NCI-H1417 treated with DMSO at 0.1 percent for 48 hours (cell line): ENCODE measurements around the gene FXYD6.

Experiments used
- DNase-seq: peaks from one replicate; lab custom pipeline; 2025; lab: John Stamatoyannopoulos, UW

Gene FXYD6

DNA sequence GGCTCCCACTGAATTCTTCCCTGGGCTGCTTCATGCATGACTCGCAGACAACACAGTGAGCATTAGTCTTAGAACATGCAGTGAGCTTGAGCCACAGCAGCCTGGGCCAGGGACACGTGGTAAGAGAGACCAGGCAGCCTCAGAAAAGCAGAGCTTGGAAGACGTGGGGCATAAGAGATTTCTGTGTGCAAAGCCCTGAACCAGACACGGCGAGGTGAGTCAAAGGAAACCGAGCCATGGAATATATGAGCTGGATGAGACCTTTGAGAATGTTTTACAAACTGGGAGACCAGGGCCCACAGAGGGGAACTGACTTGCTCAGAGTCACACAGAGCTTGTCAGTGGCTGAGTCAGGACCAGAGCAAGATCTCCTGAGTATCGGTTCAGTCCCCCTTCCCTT is 8.5 kb upstream of the FXYD6 start:
- no peak for DNase-seq

DNA sequence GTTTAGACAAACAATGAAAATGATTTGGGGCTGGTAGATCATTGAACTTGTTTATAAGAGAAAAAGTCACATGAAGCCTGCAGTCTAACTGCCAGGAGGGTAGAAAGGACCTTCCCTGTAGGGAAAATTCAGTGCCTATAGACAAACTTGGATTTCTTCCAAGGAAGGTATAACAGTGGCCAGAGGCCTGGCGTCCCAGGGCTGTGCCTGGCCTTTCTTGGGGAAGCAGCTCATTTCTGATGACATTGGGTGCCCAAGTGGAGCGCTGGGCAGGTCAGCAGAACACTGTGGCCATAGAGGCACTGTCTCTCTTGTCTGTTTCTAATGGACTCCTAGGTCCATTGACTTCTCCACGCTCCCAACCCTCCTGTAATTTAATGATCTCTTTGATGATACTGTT is 6.6 kb upstream of the FXYD6 start:
- DNase-seq: no peak

DNA sequence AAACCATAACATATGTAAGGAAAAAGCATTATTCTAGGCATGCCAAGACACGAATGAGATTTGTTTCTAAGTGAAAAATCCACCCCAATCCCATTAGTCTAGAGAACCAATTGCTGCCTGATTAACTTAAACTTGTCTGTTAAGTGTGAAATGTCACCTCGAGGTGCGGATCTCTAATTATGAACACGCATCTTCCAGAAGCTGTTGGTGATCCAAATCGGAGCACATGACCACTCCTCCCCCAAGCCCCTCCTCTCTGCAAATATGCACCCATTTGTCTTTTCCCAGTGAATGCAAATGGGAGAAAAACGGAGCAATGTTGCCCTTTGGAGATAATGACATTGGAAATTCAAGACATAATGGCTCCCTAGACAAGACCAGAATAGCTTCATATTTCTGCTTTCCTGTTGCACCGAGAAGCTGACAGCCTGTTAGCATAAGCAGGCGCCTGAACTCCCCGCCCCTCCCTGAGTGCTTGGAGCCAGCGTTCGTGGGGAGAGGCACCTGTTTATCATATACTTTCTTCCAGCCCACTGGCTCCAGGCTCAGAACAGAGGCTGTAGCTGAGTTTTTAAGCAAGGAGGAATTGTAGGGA is 6.0 kb upstream of the FXYD6 start:
- peak; percentile 35 for DNase-seq

DNA sequence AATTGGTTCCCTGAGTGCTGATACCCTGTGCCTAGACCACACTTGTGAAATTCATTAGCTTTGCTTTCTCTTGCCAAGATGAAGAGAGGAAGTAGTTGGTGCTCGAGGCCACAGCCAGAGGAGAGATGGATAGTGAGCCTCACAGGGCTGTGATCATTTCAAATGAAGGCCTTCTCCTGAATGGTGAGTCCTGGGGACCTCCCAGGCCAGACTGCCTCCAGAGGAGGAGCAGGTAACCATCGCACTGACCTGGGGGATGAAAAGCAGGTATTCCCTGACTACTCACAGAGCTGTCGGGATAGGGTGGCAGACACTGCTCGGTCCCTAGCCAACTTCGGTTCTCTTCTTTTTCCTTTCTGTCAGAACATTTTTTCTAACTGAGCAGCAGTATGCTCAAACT is 4.8 kb upstream of the FXYD6 start:
- DNase-seq: no peak

DNA sequence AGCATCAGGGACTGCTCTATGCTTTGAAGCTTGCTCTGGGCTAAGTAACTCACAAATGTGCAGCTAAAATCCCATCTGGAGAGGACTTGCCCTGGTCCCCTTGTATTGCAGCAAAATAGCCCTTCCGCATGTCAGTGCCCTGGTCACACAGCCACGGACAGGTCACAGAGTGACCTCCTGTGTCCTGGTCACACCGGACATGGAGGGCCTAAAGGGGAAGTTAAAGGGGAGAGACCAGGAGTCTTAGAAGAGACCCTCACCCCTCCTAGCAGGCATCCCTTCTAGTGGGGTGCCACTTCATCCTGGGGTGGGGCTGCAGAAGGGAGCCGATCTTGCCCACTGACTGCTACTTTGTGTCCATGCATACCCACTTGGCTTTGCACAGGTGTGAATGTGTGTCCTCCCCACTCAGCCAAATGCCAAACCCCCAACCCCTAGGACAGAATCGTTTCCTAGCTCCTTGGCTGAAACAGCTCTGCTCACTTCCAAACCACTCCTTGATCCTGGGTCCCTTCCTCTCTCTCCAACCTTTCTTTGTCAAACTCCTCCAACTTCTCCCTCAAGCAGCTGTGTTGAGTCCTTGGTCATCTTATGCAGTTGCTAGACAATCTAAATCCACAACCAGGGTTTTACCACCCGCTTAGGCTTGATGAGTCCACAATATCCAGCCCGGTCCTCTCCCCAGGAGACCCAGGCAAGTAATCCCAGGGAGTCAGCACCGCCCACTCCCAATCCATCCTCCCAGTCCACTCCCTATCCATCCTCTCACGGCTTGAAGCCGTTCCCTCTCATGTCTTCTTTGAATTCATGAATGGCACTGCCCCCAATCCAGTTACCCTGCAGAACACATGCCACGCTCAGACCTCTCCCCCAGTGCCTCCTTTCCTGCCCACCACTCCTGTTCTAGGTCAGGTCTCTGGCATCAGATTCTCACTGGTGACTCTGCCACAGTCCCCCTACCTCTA is 3.3 kb upstream of the FXYD6 start:
- no peak for DNase-seq

DNA sequence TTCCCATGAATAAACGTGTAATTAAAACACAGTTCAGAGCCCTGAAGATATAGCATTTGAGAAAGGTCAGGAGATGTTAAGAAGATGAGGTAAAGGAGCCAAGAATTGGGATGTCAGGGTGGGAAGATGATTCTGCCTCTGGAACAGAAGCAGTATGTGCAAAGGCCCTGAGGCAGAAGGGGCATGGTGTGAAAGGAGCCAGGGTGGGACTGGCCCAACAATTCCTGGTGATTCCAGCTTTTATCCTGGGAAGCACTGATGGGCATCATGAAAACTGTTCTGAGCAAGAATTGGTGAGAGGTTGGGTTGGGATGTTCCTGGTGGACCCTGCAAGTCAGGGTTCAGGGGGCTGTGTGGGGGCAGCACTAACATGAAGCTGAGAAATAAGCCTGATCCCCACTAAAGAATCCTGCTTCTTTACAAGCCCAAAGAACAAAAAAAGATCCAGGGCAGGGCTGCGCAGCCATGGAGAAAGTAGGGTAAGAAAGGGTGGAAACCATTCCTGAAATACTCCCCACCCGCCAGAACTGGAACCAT is 2.5 kb upstream of the FXYD6 start:
- DNase-seq: no peak

DNA sequence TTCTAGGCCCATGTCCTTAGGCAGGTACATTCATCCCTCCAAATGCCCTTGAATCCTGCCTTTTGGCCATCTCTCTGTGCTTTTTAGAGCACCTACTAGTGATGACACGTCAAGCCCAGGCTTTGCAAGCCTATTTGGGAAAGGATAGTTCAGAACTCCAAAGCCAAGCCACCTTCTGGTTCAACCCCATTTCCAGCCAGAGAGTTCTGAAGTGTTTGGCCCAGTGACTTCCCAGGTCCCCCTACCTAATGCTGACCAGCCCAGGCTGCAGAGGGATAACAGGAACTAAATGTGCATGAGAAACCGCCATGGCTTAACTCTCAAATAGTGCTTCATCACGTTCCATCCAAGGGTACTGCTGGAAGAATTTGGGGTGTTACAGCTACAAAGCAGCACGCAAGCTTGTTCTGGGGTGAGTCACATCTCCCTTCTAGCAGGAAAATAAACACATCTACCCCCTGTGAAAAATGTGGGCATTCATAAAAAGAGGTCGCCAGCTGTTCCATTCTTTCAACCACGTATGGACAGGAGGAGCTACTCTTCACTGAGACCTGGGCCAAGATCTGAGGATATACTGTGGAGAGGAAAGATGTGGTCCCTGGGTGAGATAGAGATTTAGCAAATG is 2.0 kb upstream of the FXYD6 start:
- DNase-seq: no peak

DNA sequence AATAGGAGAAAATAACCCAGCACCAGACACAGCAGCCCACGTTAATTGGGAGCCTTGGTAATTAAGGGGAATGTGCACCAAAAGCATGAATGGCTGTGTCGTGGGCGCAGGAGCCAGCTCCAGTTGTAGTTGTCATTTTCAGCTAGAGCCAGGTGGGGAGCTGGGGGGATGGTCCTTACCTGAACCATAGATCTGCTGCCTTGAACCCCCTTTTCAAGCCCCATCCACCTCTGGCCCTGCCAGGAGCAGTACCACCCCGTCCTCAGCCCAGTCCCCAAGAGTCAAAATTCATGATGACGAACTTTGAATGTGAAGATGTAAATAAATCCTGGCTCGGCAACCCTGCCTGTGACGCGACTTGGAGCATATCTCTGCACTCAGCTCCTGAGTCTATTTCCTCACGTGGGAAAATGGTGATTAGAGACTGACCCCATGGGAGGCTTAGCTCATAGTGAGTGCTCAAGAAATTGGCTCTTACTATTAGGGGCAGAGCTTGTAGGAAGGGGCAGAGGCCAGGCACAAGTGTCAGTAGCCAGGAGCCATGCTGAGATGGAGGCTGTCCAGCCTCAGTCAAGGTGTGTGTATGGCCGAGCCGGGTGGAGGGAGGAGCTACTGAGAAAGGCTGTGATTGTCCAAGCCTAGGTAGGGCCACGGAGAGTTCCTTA is 794 bp upstream of the FXYD6 start:
- DNase-seq: no peak

DNA sequence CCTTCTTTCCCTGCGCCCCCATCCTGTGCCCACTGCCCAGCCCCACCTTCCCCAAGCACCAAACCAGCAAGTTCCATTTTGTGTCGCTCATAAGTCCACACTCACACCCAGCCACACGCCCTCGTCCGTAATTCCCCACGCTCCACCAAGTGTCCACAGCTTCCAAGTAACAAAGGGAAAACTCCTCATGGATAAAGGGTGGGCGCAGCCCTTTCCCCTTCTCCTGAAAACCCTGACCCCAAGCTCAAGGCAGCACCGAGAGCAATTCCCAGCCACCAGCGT is 458 bp downstream of the FXYD6 start:
- no peak for DNase-seq

DNA sequence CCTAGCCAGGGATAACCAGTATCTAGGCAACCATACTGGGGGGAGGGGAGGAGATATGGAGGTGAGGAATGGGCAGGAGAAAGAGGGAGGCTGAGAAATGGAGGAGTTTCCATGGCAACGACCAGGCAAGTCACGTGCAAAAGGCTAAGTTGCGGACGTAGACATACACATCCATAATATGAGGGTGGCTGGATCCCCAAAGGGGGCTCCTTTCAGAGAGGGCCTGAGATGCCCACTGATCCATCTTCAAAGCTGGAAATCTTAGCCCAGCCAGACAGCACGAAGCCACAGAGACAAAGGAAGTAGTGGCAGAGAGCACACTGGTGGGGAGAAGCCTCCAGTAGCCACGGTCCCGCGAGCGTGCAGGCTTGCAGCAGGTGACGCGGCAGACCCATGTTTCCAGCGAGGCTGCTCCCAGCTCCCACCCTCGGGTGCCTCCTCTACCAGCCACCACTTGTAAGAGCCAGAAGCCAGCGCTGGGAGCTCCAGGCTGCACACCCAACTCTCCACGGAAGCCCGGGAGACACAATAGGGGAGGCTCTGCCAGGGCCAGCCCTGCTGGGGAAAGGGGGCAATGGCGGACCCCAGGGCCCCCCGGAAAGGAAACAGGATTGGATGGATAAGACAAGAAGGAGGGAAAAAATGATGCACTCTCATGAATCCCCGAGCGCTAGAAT is 938 bp downstream of the FXYD6 start:
- DNase-seq: peak; percentile 57

DNA sequence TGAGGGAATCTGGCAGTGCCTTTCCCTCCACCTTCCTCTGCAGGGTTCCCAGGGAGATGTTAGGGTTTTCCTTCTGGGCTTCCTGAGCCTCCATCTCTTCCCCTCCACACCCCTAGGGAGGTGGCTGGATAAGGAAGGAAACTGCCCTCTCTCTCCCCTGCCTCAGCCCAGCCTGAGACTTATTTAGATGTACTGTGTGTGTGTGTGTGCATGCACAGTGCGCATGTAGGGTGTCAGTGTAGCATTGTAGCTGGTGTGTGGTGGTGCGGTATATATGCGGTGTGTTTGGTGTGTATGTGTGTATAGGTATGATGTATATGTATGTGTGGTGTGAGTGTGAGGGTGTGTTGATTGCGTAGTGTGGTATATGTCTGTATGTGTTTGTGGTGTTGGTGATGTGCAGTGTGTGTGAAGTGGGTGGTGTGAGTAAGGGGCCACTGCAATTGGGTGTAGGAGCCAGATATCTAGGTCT is 1.5 kb downstream of the FXYD6 start:
- no peak for DNase-seq

DNA sequence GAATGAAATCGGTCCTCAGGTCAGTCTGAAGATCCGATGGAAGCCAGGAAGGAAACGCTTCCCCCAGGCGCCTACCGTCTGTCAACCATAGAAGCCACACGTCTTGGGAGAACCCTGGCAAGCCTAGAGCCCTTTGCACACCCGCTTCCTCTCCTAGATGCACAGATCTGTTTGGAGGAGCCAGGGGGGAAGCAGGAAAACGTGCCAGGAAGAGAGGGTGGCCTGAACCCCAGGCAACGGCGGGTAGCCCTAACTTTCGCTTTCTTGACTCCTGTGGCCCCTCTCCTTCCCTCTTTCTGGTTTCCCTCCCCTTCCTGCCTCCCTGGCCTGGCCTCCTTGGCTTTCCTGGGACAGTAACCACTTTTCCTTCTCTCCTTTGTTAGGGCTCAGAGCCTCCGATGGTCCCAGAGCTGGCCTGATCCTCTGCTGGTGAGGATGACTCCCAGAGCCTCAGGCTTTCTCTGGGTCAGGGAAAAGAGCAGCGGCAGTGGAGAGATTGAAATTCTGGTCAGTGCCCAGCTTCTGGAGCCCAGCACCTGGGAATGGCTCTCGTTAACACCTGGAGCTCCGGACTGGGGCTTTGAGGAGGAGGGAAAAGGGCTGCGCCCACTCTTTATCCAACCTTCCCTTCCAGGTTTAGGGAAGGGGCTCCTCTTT is 2.1 kb downstream of the FXYD6 start:
- DNase-seq: no peak

DNA sequence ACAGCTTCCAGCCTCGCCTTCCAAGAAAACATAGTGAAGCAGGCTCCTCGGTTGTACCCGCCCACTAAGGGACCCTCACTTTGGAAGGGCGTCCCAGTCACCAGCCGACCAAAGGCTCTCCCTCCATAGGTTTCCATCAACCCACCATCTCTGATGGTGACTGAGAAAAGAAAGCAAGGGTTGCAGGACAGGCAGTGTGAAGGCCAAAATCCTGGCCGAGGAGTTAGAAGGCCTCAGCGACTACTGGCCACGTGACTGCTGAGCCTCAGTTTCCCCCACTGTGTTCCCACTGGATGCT is 2.7 kb downstream of the FXYD6 start:
- DNase-seq: no peak

DNA sequence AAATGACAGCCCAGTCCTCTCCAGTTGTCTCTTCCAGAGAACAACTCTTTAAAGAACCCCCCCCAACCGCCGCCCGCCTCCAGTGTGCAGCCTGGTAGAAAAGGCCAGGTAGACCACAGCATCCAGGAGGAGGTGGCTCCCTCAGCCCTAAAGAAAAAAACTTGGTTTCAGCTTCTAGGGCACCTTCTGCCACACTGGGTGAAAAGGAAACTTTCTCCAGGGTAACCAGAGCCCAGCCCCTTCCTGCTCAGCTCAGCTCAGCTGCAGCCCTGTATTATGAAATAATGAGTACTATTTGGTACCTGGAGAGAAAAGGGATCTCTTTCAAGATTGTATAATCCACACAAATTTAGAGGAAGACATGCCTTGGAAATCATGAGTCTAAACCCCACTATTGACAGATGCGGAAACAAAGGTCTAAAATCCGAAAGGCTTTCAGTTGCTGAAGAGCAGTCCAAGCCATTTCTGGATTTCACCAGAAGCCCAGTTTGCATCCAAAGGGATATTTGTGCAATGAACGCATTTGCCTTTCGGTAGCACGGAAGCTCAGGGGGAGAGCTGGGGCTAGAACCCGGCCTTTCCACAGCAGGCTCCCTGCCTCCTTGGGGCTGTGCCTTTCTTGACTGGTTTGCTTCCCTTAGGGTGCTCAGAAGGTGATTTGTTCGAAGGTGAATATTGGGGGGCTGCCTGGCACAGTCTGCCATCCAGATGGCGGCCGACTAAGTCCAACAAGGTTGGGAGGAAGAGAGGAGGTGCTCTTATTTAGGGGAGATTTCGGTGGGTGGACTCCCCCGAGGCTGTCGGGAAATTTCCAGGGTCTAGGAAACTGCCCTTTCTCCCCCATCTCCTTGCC is 3.3 kb downstream of the FXYD6 start:
- DNase-seq: no peak

DNA sequence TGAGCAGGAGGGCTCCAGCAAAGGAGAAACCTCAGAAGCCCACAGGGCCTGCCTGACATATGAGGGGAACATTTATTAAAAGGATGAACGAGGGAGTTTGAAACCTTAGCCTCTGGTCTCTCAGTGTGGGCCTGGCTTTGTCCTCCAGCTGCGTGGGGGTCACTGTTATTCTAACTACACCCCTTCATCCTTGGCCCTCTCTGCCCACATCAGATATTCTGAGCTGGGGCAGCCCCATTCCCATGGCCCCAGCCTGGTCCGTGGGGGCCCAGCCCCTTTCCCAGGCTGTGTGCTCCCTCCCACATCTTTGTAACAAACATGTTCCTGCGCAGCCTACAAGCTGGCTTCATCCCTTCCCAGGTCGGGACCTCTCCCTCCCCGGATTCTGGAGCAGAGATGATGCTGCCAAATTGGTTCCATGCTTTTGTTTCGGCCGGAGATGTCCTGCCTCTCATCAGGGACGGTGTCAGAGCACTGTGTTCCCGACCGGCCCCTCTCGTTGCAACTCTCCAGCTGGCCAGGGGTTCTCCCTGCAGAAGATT is 4.0 kb downstream of the FXYD6 start:
- DNase-seq: no peak

DNA sequence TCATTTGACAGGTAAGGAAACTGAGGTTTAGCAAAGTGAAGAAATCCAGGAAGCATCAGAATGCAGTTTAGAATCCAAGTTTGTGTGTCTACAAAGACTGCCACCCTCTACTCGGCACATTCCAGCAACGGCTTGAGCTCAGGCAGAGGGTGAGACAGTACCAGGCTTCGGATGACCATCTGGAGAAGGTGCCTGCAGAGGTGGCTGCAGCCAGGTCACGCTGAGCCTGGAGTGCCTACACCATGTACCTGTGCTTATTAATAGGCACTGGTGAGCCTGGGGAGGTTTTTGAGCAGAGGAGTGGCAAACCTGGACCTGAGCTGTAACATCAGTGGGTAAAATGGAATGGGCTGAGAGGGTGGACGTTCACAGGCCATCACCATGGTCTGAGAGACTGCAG is 4.7 kb downstream of the FXYD6 start:
- DNase-seq: no peak

DNA sequence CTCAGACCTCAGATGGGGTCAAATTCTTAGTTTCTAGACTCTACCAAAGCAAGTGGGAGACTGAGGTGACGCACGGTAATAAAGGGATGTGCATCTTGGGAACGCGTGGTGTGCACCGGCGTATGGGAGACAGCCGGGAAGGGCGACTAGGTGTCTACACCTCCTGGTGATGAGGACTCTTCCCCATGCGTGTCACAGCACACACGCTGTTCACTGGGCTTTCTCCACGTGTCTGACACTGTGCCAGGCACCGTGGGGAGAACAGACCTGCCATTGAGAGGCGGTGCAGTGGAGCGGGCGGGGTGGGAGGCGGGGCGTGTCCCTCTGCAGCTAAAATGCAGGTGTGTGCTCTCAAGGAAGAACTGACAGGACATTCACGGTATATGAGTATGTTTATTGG is 5.3 kb downstream of the FXYD6 start:
- no peak for DNase-seq

DNA sequence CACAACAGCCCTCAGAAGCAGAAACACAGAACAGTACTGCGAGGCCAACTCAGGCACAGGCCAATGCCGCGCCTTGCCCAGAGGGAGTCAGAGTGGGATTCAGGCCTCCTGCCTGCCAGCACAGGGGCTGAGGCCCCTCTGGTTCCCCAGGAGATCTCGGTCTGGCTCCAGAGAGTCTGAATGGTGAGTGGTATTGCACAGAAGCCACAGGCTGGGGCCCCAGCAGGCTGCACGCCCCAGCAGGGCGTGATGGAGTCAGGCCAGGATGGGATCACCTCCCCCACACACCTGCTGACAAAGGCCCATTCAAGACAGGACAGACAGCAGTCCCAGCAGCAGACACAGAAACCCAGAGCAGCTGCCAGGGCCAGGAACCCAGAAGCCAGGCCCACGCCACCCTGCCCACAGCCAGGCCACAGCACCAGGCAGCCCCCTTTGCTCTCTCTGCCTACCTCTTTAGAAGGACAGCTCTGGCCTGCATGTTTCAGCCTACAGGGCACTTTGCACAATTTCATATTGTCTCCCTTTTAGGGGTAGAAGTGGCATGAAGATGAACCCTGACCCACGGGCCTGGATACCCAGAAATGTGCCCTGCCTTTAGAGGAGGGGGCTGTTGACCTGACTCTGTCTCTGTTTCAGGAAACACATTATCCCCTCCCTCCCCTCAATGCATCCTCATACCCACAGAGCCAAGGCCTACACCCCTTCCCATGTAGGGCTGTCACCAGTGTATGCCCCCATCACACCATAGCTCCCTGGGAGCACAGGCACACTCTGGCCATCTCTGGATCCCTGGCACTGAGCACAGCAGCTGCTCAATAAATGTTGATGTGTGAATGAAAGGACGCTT is 6.1 kb downstream of the FXYD6 start:
- no peak for DNase-seq

DNA sequence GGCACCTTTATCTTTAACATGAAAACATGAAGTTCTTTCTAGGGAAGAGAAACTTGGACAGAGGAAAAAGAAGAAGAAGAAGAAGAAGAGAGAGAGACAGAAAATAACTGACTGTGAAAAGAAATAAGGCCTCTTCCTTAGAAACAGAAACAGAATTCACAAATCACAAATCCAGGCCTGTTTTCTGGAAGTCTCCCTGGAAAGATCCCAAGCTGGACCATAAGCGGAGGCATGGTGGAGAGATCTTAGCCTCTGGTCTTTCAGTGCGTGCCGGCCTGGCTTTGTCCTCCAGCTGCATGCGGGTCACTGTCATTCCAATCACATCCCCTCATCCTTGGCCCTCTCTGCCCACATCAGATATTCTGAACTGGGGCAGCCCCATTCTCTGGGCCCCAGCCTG is 6.9 kb downstream of the FXYD6 start:
- DNase-seq: no peak
